ENCODE measurements around the gene GPR157.
"Not testable (repeated sequence)": the region's sequence is repeated elsewhere in the genome, so short reads cannot be mapped to it uniquely, and the experiment has no call there.

Gene GPR157

GRCh38 chr1:9146156-9146555, 17.3 kb upstream of the GPR157 start:
- H4K20me1 ChIP-seq (ENCODE audit: insufficient read depth, low read length) = no peaks in the 10 kb centered on the region
- no peak overlapping the region for H3K9ac ChIP-seq (ENCODE audit: low read depth, low read length)
- ATAC-seq (ENCODE audit: insufficient read depth, low read depth) (no peak), DNase-seq (no peak)
- no peaks in the 10 kb centered on the region for H3K79me2 ChIP-seq (ENCODE audit: insufficient read depth, low read length)
- no peaks in the 10 kb centered on the region for H3K9me3 ChIP-seq (ENCODE audit: insufficient read depth, low read length, severe bottlenecking)
- H3K4me2 ChIP-seq (ENCODE audit: insufficient read depth, low read length) = no peak overlapping the region
- H2AFZ ChIP-seq (ENCODE audit: low read depth, low read length) = no peak overlapping the region
- H3K4me1 ChIP-seq (ENCODE audit: insufficient read depth, low read length) = no peaks in the 10 kb centered on the region
- no peaks in the 10 kb centered on the region for H3K36me3 ChIP-seq (ENCODE audit: insufficient read depth, low read length)
- H3K27me3 ChIP-seq (ENCODE audit: insufficient read depth, low read length, poor library complexity) = no peaks in the 10 kb centered on the region
- no peak overlapping the region for H3K27ac ChIP-seq (ENCODE audit: low read length)
- no peak overlapping the region for H3K4me3 ChIP-seq (ENCODE audit: low read depth in 1 of 2, low read length in 2 of 2)
- TF ChIP-seq, protein P1, sequence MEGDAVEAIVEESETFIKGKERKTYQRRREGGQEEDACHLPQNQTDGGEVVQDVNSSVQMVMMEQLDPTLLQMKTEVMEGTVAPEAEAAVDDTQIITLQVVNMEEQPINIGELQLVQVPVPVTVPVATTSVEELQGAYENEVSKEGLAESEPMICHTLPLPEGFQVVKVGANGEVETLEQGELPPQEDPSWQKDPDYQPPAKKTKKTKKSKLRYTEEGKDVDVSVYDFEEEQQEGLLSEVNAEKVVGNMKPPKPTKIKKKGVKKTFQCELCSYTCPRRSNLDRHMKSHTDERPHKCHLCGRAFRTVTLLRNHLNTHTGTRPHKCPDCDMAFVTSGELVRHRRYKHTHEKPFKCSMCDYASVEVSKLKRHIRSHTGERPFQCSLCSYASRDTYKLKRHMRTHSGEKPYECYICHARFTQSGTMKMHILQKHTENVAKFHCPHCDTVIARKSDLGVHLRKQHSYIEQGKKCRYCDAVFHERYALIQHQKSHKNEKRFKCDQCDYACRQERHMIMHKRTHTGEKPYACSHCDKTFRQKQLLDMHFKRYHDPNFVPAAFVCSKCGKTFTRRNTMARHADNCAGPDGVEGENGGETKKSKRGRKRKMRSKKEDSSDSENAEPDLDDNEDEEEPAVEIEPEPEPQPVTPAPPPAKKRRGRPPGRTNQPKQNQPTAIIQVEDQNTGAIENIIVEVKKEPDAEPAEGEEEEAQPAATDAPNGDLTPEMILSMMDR (IDR thresholded peaks at IDR 0.05; ENCODE audit: borderline replicate concordance, extremely low read depth, low read length, poor library complexity, severe bottlenecking) = no peak
- TF ChIP-seq EZH2 (IDR thresholded peaks at IDR 0.05; ENCODE audit: borderline replicate concordance, low read depth, low read length, severe bottlenecking) = no peak

DNA sequence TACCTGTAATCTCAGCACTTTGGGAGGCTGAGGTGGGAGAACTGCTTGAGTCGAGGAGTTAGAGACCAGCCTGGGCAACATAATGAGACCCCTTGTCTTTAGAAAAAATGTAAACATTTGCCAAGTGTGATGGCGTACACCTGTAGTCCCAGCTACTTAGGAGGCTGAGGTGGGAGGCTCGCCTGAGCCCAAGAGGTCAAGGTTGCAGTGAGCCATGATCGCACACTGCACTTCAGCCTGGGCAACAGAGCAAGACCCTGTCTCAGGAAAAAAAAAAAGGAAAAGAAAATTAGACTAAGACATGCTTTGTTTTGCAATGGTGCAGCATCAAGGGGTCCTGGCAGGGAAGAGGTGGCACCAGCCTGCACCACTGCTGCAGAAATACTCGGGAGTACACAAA, 16.8 kb upstream of the GPR157 start:
- H3K4me2 ChIP-seq (ENCODE audit: insufficient read depth, low read length) = no peak overlapping the region
- H3K4me1 ChIP-seq (ENCODE audit: insufficient read depth, low read length) = no peaks in the 10 kb centered on the region
- no peaks in the 10 kb centered on the region for H3K27me3 ChIP-seq (ENCODE audit: insufficient read depth, low read length, poor library complexity)
- H4K20me1 ChIP-seq (ENCODE audit: insufficient read depth, low read length) = no peaks in the 10 kb centered on the region
- H3K79me2 ChIP-seq (ENCODE audit: insufficient read depth, low read length) = no peaks in the 10 kb centered on the region
- DNase-seq (no peak), ATAC-seq (ENCODE audit: insufficient read depth, low read depth) (no peak)
- no peak overlapping the region for H3K4me3 ChIP-seq (ENCODE audit: low read depth in 1 of 2, low read length in 2 of 2)
- H3K36me3 ChIP-seq (ENCODE audit: insufficient read depth, low read length) = no peaks in the 10 kb centered on the region
- TF ChIP-seq EZH2 (IDR thresholded peaks at IDR 0.05; ENCODE audit: borderline replicate concordance, low read depth, low read length, severe bottlenecking) = no peak
- TF ChIP-seq, protein P1 (IDR thresholded peaks at IDR 0.05; ENCODE audit: borderline replicate concordance, extremely low read depth, low read length, poor library complexity, severe bottlenecking) = no peak
- no peak overlapping the region for H2AFZ ChIP-seq (ENCODE audit: low read depth, low read length)
- no peak overlapping the region for H3K27ac ChIP-seq (ENCODE audit: low read length)
- H3K9me3 ChIP-seq (ENCODE audit: insufficient read depth, low read length, severe bottlenecking) = no peaks in the 10 kb centered on the region
- no peak overlapping the region for H3K9ac ChIP-seq (ENCODE audit: low read depth, low read length)

DNA sequence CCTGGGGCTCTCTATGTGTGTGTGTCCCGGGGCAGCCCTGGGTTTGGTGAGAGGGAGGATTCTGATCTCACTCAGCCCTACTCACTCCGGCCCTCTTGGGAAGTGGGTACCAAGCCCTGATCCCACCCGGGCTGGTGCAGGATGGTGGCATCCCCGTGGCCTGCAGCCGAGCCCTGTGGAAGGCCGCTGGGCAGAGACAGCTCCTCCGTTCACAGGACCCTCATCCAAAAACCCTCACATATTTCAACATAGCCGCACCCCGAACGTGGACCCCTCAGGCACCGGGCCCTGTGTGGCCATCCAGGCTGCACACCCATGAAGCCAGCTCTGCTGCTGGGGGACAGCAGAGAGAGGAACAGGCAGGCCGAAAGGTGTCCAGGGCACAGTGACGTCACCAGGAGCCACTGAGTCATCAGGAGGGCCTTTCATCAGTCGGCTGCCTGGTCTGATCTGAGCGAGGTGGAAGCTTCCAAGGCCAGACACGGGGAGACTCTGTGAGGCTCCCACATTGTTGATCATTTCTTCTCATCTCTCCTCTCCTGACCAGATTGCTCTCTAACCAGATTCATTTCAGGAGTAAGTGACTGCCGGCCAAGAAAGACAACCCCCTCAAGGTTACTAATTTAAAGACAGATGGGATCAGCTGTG, 16.2 kb upstream of the GPR157 start:
- no peaks in the 10 kb centered on the region for H3K79me2 ChIP-seq (ENCODE audit: insufficient read depth, low read length)
- DNase-seq = no peak
- H3K9me3 ChIP-seq (ENCODE audit: insufficient read depth, low read length, severe bottlenecking) = no peaks in the 10 kb centered on the region
- no peak overlapping the region for H3K4me3 ChIP-seq (ENCODE audit: low read depth in 1 of 2, low read length in 2 of 2)
- no peak overlapping the region for H3K4me2 ChIP-seq (ENCODE audit: insufficient read depth, low read length)
- TF ChIP-seq, protein P1 (IDR thresholded peaks at IDR 0.05; ENCODE audit: borderline replicate concordance, extremely low read depth, low read length, poor library complexity, severe bottlenecking) = no peak
- no peak for TF ChIP-seq EZH2 (IDR thresholded peaks at IDR 0.05; ENCODE audit: borderline replicate concordance, low read depth, low read length, severe bottlenecking)
- no peaks in the 10 kb centered on the region for H4K20me1 ChIP-seq (ENCODE audit: insufficient read depth, low read length)
- H3K4me1 ChIP-seq (ENCODE audit: insufficient read depth, low read length) = no peaks in the 10 kb centered on the region
- H3K27me3 ChIP-seq (ENCODE audit: insufficient read depth, low read length, poor library complexity) = no peaks in the 10 kb centered on the region
- no peak overlapping the region for H3K9ac ChIP-seq (ENCODE audit: low read depth, low read length)
- no peaks in the 10 kb centered on the region for H3K36me3 ChIP-seq (ENCODE audit: insufficient read depth, low read length)
- no peak overlapping the region for H3K27ac ChIP-seq (ENCODE audit: low read length)
- ATAC-seq (ENCODE audit: insufficient read depth, low read depth) = no peak
- no peak overlapping the region for H2AFZ ChIP-seq (ENCODE audit: low read depth, low read length)

DNA sequence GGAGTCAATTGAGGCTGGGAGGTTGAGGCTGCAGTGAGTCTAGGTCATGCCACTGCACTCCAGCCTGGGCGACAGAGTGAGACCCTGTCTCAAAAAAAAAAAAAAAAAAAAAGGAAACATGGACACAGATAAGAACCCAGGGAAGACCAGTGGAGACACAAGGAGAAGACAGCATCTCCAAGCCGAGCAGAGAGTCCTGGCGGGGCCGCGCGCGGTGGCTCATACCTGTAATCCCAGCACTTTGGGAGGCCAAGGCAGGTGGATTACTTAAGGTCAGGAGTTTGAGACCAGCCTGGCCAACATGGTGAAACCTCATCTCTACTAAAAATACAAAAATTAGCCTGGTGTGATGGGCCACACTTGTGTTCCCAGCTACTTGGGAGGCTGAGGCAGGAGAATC, 15.6 kb upstream of the GPR157 start:
- not testable (repeated sequence) for H3K36me3 ChIP-seq (ENCODE audit: insufficient read depth, low read length); H3K4me2 ChIP-seq (ENCODE audit: insufficient read depth, low read length); H3K79me2 ChIP-seq (ENCODE audit: insufficient read depth, low read length); H3K27me3 ChIP-seq (ENCODE audit: insufficient read depth, low read length, poor library complexity); H3K4me1 ChIP-seq (ENCODE audit: insufficient read depth, low read length); ATAC-seq (ENCODE audit: insufficient read depth, low read depth); H4K20me1 ChIP-seq (ENCODE audit: insufficient read depth, low read length); H3K9me3 ChIP-seq (ENCODE audit: insufficient read depth, low read length, severe bottlenecking); H3K9ac ChIP-seq (ENCODE audit: low read depth, low read length); H3K4me3 ChIP-seq (ENCODE audit: low read depth in 1 of 2, low read length in 2 of 2); H3K27ac ChIP-seq (ENCODE audit: low read length); H2AFZ ChIP-seq (ENCODE audit: low read depth, low read length); DNase-seq

Data from DND-41 (cell line).